Measurements from ENCODE around the gene GATAD2A. TPM values are rescaled to one million over a fixed set of nuclear protein-coding genes. Genes with fewer than 3 reads are reported as not detected.

Gene GATAD2A
- total RNA-seq, 4 donors from 2014 or later: 17.7 to 51.4 (median 40.1) TPM

DNA sequence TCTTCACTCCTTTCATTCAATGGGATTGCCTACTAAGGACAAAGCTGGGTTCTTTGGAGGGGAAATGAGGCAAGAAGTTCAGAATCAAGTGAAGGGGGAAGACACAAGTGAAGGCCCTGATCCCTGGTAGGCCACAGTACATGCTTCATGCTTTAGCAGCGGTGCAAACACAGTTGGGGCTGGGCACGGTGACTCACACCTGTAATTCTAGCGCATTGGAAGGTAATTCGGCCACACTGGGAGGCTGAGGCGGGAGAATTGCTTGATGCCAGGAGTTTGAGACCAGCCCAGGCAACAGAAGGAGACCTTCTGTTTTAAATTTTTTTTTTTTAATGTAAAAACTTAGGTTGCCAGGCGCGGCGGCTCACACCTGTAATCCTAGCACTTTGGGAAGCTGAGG is 23.4 kb upstream of the GATAD2A start:
- TF ChIP-seq, protein P1, sequence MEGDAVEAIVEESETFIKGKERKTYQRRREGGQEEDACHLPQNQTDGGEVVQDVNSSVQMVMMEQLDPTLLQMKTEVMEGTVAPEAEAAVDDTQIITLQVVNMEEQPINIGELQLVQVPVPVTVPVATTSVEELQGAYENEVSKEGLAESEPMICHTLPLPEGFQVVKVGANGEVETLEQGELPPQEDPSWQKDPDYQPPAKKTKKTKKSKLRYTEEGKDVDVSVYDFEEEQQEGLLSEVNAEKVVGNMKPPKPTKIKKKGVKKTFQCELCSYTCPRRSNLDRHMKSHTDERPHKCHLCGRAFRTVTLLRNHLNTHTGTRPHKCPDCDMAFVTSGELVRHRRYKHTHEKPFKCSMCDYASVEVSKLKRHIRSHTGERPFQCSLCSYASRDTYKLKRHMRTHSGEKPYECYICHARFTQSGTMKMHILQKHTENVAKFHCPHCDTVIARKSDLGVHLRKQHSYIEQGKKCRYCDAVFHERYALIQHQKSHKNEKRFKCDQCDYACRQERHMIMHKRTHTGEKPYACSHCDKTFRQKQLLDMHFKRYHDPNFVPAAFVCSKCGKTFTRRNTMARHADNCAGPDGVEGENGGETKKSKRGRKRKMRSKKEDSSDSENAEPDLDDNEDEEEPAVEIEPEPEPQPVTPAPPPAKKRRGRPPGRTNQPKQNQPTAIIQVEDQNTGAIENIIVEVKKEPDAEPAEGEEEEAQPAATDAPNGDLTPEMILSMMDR (IDR thresholded peaks at IDR 0.05 in 4 of 5, conservative IDR thresholded peaks at IDR 0.05 in 1 of 5): no peak
- TF ChIP-seq POLR2A (IDR thresholded peaks at IDR 0.05): no peak
- intact Hi-C loops (cut with DNase I; ENCODE audit: low total_unique reads) (no loop called here), in situ Hi-C loops (cut with MboI; ENCODE audit: low sequenced_read_pairs in 4 of 4) (loop anchor here in 1 of 4 donors (25.0 kb wide), 1 partner anchor 280 kb away; the partner anchor contains the start of genes ATP13A1 and ZNF101)
- Histone ChIP-seq H3K4me3 (no peak overlapping the region), H3K36me3 (no peaks in the 10 kb centered on the region), H3K27ac (no peak overlapping the region), H3K4me1 (peaks cover 18 to 24% of the 10 kb centered on the region in 2 donors), H3K27me3 (no peaks in the 10 kb centered on the region), H3K9me3 (no peaks in the 10 kb centered on the region)
- no peak for ATAC-seq
- DNase-seq: no peak

DNA sequence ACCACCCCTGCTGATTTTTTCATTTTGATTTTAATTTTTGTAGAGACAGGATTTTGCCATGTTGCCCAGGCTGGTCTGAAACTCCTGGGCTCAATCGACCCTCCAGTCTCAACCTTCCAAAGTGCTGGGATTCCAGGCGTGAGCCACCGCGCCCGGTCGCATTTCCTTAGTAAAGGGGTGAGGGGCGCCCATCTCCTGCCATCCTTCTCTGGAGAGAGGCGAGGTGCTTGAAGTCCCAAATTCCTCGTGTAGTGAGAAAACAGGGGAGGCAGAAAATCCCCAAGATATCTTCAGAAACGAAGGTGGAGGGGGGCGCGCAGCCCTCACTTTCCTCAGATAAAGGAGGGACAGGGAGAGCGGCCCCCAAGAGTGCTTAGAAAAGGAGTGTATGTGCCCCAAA is 21.0 kb upstream of the GATAD2A start:
- Histone ChIP-seq H3K4me3 (peak overlapping the region; percentile 73 to 96 (median 86)), H3K36me3 (no peaks in the 10 kb centered on the region), H3K9me3 (no peaks in the 10 kb centered on the region), H3K27me3 (no peaks in the 10 kb centered on the region), H3K4me1 (peaks cover 30 to 39% of the 10 kb centered on the region in 2 donors), H3K27ac (peak overlapping the region in 2 of 4 donors; percentile 71 to 93)
- no peak for TF ChIP-seq POLR2A (IDR thresholded peaks at IDR 0.05)
- TF ChIP-seq, protein P1 (IDR thresholded peaks at IDR 0.05 in 4 of 5, conservative IDR thresholded peaks at IDR 0.05 in 1 of 5): no peak
- intact Hi-C loops (cut with DNase I; ENCODE audit: low total_unique reads) (no loop called here), in situ Hi-C loops (cut with MboI; ENCODE audit: low sequenced_read_pairs in 4 of 4) (loop anchor here in 1 of 4 donors (25.0 kb wide), 1 partner anchor 278 kb away; the partner anchor contains the start of genes ATP13A1 and ZNF101)
- no peak for DNase-seq
- ATAC-seq: no peak

DNA sequence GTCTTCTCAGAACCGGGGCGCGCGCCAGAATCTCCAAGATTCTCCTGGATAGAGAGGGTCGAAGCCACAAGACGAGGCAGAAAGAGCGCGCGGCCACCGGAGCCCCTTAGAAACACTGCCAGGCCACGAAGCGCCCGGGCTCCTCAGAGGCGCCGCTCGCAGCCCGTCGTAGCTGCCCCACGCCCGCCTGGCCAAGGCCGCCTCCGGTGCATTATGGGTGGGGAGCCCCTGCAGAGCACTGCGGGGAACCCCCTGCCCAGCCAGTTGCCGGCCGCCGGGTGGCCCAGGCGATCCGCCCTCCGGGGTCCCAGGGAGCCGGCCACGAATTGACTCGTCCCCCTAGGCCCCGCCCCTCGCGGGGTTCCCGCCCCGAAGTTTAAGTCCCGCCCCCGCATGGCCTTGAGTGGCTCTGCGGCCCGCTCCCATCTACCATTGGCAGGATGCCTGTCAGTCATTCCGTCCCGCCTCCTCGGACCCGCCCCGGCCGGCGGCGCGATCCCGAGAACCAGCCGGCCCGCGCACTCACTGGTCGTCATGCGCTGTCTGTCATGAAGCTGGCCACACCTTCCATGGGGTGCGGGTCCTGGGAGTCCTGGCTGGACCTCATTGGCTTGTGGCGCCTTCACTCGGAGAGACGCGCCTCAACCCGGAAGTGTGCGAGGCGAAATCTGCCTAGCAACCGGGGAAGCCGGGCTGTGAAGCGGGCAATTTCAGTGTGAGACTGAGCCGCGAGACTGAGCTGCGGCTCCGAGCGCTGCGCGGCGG is 20.2 kb upstream of the GATAD2A start:
- peak; percentile 95 to 97 for ATAC-seq
- TF ChIP-seq, protein P1 (IDR thresholded peaks at IDR 0.05 in 4 of 5, conservative IDR thresholded peaks at IDR 0.05 in 1 of 5): peak in 4 of 5 experiments; percentile 7 to 49 (median 34)
- TF ChIP-seq POLR2A (IDR thresholded peaks at IDR 0.05): peak; percentile 46 to 49
- Histone ChIP-seq H3K9me3 (no peaks in the 10 kb centered on the region), H3K4me1 (peaks cover 37 to 48% of the 10 kb centered on the region in 2 donors), H3K27me3 (no peaks in the 10 kb centered on the region), H3K4me3 (peak overlapping the region; percentile 73 to 96 (median 86)), H3K36me3 (no peaks in the 10 kb centered on the region), H3K27ac (peak overlapping the region; percentile 81 to 93 (median 87))
- intact Hi-C loops (cut with DNase I; ENCODE audit: low total_unique reads): loop anchor here (1.0 to 5.0 kb wide), 2 partner anchors 20 to 107 kb away; partner anchors contain the start of gene GATAD2A
- peak; percentile 100 for DNase-seq
- in situ Hi-C loops (cut with MboI; ENCODE audit: low sequenced_read_pairs in 4 of 4): loop anchor here in 1 of 4 donors (25.0 kb wide), 1 partner anchor 277 kb away; the partner anchor contains the start of genes ATP13A1 and ZNF101

DNA sequence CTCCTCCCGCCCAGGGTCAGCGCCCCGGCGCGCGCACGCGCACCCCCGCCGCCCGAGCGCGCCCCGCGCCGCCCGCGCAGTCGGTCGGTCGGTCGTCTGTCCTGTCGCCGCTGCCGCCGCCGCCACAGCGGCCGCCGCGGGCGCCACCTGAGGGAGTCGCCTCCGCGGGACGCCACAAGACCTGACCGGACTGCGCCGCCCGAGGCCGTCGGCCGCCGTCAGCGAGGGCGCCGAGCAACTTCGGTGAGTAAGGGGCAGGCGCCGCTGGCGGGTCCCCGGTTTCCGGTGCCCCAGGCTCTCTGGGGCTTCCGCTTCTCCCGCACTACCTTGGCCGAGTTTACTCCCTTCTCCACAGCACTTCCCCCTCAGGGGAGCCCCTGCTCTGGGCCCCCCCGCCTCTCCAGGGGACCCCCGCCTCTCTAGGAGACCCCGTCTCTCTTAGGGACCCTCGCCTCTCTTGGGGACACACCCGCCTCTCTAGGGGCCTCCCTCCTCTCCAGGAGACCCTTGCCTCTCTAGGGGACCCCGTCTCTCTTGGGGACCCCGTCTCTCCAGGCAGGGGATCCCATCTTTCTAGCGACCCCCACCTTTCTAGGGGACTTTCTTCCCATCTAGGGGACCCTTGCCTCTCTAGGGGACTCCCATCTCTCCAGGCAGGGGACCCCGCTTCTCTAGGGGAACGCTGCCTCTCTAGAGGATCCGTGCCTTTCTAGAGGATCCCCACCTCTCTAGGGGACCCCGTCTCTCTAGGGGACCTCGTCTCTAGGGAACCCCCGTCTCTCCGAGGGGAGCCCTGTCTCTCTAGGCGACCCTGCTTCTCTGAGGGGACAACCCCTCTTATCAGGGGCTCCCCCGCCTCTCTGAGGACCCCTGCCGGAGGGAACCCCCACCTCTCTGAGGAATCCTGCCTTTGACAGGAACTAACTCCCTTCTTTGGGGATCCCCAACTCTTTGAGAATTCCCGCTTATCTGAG is 19.3 kb upstream of the GATAD2A start:
- H3K4me1 ChIP-seq: peaks cover 39 to 48% of the 10 kb centered on the region in 2 donors
- ATAC-seq (no peak), DNase-seq (no peak)
- H3K36me3 ChIP-seq: no peaks in the 10 kb centered on the region
- peak overlapping the region; percentile 73 to 86 (median 77) for H3K4me3 ChIP-seq
- TF ChIP-seq, protein P1 (IDR thresholded peaks at IDR 0.05 in 4 of 5, conservative IDR thresholded peaks at IDR 0.05 in 1 of 5): peak in 1 of 5 experiments; percentile 5
- TF ChIP-seq POLR2A (IDR thresholded peaks at IDR 0.05): peak; percentile 22 to 61
- no peaks in the 10 kb centered on the region for H3K27me3 ChIP-seq
- in situ Hi-C loops (cut with MboI; ENCODE audit: low sequenced_read_pairs in 4 of 4) (loop anchor here in 1 of 4 donors (25.0 kb wide), 1 partner anchor 276 kb away; the partner anchor contains the start of genes ATP13A1 and ZNF101), intact Hi-C loops (cut with DNase I; ENCODE audit: low total_unique reads) (loop anchor here (1.0 to 5.0 kb wide), 2 partner anchors 19 to 106 kb away; partner anchors contain the start of gene GATAD2A)
- peak overlapping the region; percentile 81 to 89 (median 87) for H3K27ac ChIP-seq
- no peaks in the 10 kb centered on the region for H3K9me3 ChIP-seq
